Neural progenitor cell (in vitro differentiated cells): ENCODE data around the gene SPATA9. TPM values are rescaled to one million over a fixed set of nuclear protein-coding genes. Genes with fewer than 3 reads are reported as not detected.

ENCODE experiments used
- DNase-seq: peaks from one replicate; pipeline ENCODE4 v3.0.0-alpha.2; 2016; ENCODE audit warnings: low spot score
- H2AFZ ChIP-seq: fragments of 200-600 bp; sonication (generic); replicated peaks from 2 replicates; pipeline ENCODE4 v1.6.1; 2016; ENCODE audit warnings: antibody characterized with exemption
- H3F3A ChIP-seq: fragments of 200-600 bp; sonication (generic); 2 replicates; pipeline ENCODE4 v1.6.1; 2016; ENCODE audit warnings: antibody characterized with exemption, low read depth
- H3K27ac ChIP-seq: fragments of 200-600 bp; sonication (generic); 2 replicates; pipeline ENCODE4 v1.5.1; 2016; ENCODE audit warnings: mild to moderate bottlenecking
- H3K27me3 ChIP-seq: fragments of 200-600 bp; sonication (generic); 2 replicates; pipeline ENCODE4 v1.6.1; 2016; ENCODE audit warnings: mild to moderate bottlenecking, moderate library complexity
- H3K36me3 ChIP-seq: fragments of 200-600 bp; sonication (generic); 2 replicates; pipeline ENCODE4 v1.5.1; 2016
- H3K4me1 ChIP-seq: fragments of 200-600 bp; sonication (generic); 2 replicates; pipeline ENCODE4 v1.6.1; 2016; ENCODE audit warnings: mixed run types
- H3K4me2 ChIP-seq: fragments of 200-600 bp; sonication (generic); 2 replicates; pipeline ENCODE4 v1.6.1; 2016
- H3K4me3 ChIP-seq: fragments of 200-600 bp; sonication (generic); 2 replicates; pipeline ENCODE4 v1.5.1; 2016
- H3K79me2 ChIP-seq: fragments of 200-600 bp; sonication (generic); 2 replicates; pipeline ENCODE4 v1.6.1; 2016; ENCODE audit warnings: low read depth
- H3K9ac ChIP-seq: fragments of 200-600 bp; sonication (generic); 2 replicates; pipeline ENCODE4 v1.6.1; 2016
- H3K9me3 ChIP-seq: fragments of 200-600 bp; sonication (generic); 2 replicates; pipeline ENCODE4 v1.5.1; 2016; ENCODE audit warnings: low read depth
- H4K20me1 ChIP-seq: fragments of 200-600 bp; sonication (generic); 2 replicates; pipeline ENCODE4 v1.6.1; 2016; ENCODE audit warnings: low read depth
- H3K27ac Mint-ChIP-seq: 3 replicates; pipeline ENCODE4 v1.8.0; 2021; ENCODE audit warnings: mixed read lengths
- H3K27me3 Mint-ChIP-seq: 2 replicates; pipeline ENCODE4 v1.8.0; 2022; ENCODE audit warnings: low read depth, mild to moderate bottlenecking, inconsistent platforms, moderate library complexity, mixed read lengths; ENCODE audit not compliant: insufficient read depth
- H3K36me3 Mint-ChIP-seq: 3 replicates; pipeline ENCODE4 v1.8.0; 2021; ENCODE audit warnings: mixed read lengths
- H3K4me1 Mint-ChIP-seq: 3 replicates; pipeline ENCODE4 v1.8.0; 2021; ENCODE audit warnings: mixed read lengths
- H3K4me3 Mint-ChIP-seq: 3 replicates; pipeline ENCODE4 v1.8.0; 2021; ENCODE audit warnings: mild to moderate bottlenecking, moderate library complexity, mixed read lengths
- H3K9me3 Mint-ChIP-seq: 3 replicates; pipeline ENCODE4 v1.8.0; 2020; ENCODE audit warnings: mixed read lengths
- EZH2 ChIP-seq: fragments of 200-600 bp; sonication (generic); IDR thresholded peaks from 2 replicates; pipeline ENCODE4 v1.6.1; 2017; ENCODE audit warnings: antibody characterized with exemption, mild to moderate bottlenecking, moderate library complexity
- EZH2phosphoT487 ChIP-seq: fragments of 200-600 bp; sonication (generic); IDR thresholded peaks from 2 replicates; pipeline ENCODE4 v1.6.1; 2017; ENCODE audit warnings: antibody characterized with exemption
- total RNA-seq: library from RNA; depleted of rRNA; stranded (reverse); fragments of >200 nt; gene quantifications from 2 replicates; pipeline ENCODE4 v1.2.3, GENCODE V29; 2015; ENCODE audit warnings: low replicate concordance
- TF ChIP-seq, protein P1 (sequence below): fragments of 200-600 bp; sonication (generic); IDR thresholded peaks from 2 replicates; pipeline ENCODE4 v1.5.1; 2017; ENCODE audit warnings: antibody characterized with exemption, mild to moderate bottlenecking

The SPATA9 gene
- total RNA-seq, 1 donor from 2014 or later, result not detected

DNA sequence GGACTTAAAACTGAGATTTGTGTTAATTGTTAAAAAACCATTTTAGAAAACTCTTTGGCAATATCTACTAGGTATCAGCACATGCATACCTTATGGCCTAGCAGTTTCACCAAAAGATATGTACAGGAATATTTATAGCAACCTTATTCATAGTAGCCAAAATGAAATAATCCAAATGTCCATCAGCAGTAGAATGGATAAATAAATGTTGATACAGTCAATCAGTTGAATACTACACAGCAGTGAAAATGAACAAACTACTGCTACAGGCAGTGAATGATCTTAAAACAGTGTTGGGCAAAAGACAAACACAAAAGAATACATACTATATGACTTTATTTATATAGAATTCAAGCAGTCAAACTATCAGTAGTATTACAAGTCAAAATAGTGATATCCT is 19.8 kb downstream of the SPATA9 start:
- Histone ChIP-seq H2AFZ (no peak overlapping the region), H4K20me1 (no peaks in the 10 kb centered on the region)

DNA sequence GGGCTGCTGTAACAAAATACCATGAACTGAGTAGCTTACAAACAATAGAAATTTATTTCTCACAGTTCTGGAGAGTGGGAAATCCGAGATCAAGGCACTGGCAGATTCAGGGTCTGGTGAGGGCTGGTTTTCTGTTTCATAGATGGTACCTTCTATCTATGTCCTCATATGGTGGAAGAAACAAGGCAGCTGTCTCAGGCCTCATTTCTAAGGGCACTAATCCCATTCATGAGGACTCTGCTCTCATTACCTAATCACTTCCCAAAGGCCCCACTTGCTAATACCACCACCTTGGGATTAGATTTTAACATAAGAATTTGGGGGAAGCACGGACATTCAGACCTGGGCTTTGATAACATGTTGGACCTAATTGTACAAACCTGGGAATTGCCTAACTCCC is 22.7 kb downstream of the SPATA9 start:
- no peaks in the 10 kb centered on the region for H3K27me3 Mint-ChIP-seq
- H4K20me1 ChIP-seq, result no peaks in the 10 kb centered on the region
- H3F3A ChIP-seq, result no peaks in the 10 kb centered on the region
- no peak overlapping the region for H2AFZ ChIP-seq
- no peaks in the 10 kb centered on the region for H3K4me1 Mint-ChIP-seq
- H3K27ac ChIP-seq, result peak overlapping the region; percentile 1
- no peak overlapping the region for H3K4me2 ChIP-seq
- H3K4me3 ChIP-seq, result no peak overlapping the region
- H3K79me2 ChIP-seq, result no peaks in the 10 kb centered on the region
- no peak overlapping the region for H3K27ac Mint-ChIP-seq
- TF ChIP-seq EZH2, result no peak
- TF ChIP-seq, protein P1, sequence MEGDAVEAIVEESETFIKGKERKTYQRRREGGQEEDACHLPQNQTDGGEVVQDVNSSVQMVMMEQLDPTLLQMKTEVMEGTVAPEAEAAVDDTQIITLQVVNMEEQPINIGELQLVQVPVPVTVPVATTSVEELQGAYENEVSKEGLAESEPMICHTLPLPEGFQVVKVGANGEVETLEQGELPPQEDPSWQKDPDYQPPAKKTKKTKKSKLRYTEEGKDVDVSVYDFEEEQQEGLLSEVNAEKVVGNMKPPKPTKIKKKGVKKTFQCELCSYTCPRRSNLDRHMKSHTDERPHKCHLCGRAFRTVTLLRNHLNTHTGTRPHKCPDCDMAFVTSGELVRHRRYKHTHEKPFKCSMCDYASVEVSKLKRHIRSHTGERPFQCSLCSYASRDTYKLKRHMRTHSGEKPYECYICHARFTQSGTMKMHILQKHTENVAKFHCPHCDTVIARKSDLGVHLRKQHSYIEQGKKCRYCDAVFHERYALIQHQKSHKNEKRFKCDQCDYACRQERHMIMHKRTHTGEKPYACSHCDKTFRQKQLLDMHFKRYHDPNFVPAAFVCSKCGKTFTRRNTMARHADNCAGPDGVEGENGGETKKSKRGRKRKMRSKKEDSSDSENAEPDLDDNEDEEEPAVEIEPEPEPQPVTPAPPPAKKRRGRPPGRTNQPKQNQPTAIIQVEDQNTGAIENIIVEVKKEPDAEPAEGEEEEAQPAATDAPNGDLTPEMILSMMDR, result no peak
- TF ChIP-seq EZH2phosphoT487, result no peak
- H3K36me3 Mint-ChIP-seq, result no peaks in the 10 kb centered on the region
- H3K27me3 ChIP-seq, result no peaks in the 10 kb centered on the region
- H3K9ac ChIP-seq, result no peak overlapping the region
- DNase-seq, result peak; percentile 29
- H3K4me3 Mint-ChIP-seq, result no peak overlapping the region
- H3K9me3 Mint-ChIP-seq, result no peaks in the 10 kb centered on the region
- H3K9me3 ChIP-seq, result no peaks in the 10 kb centered on the region
- peaks cover 8% of the 10 kb centered on the region for H3K4me1 ChIP-seq
- H3K36me3 ChIP-seq, result no peaks in the 10 kb centered on the region

More for the DNA sequence above, 19.8 kb downstream of the SPATA9 start:
- Histone ChIP-seq H3K4me2 (no peak overlapping the region), H3K9me3 (no peaks in the 10 kb centered on the region), H3K4me1 (peaks cover 8% of the 10 kb centered on the region), H3K4me3 (no peak overlapping the region), H3K27ac (no peak overlapping the region), H3K36me3 (no peaks in the 10 kb centered on the region), H3K27me3 (no peaks in the 10 kb centered on the region), H3K79me2 (no peaks in the 10 kb centered on the region), H3F3A (no peaks in the 10 kb centered on the region), H3K9ac (no peak overlapping the region)
- no peak for TF ChIP-seq EZH2
- TF ChIP-seq, protein P1, result no peak
- no peak for TF ChIP-seq EZH2phosphoT487
- DNase-seq, result no peak
- Mint-ChIP-seq H3K36me3 (no peaks in the 10 kb centered on the region), H3K4me1 (no peaks in the 10 kb centered on the region), H3K27me3 (no peaks in the 10 kb centered on the region), H3K9me3 (no peaks in the 10 kb centered on the region), H3K27ac (no peak overlapping the region), H3K4me3 (no peak overlapping the region)

DNA sequence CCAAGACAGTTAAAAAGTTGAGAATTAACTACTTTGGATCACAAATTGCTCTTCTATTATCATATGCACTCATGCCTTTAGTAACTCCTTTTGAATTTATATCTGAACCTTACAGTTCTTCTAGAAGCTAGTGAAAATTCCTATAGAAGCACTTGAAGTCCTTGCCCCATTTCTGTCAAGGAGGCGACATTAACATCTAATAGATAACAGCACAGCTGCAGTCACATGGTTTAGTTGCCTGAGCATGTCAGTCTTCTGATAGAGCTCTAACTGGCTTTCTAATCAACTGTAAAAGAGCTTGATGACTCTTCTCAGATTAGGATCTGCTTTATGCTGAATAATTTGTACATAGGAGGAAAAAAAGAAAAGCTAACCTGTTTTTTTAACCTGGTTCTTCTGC is 27.2 kb downstream of the SPATA9 start:
- Mint-ChIP-seq H3K4me3 (no peak overlapping the region), H3K9me3 (peaks cover 2% of the 10 kb centered on the region), H3K36me3 (no peaks in the 10 kb centered on the region), H3K27me3 (peaks cover 2% of the 10 kb centered on the region), H3K4me1 (peaks cover 6% of the 10 kb centered on the region), H3K27ac (no peak overlapping the region)
- DNase-seq, result no peak
- Histone ChIP-seq H3K4me1 (peaks cover 8% of the 10 kb centered on the region), H3K4me2 (no peak overlapping the region), H3K27ac (no peak overlapping the region), H3K79me2 (no peaks in the 10 kb centered on the region), H4K20me1 (no peaks in the 10 kb centered on the region), H2AFZ (no peak overlapping the region), H3K9me3 (no peaks in the 10 kb centered on the region), H3K36me3 (no peaks in the 10 kb centered on the region), H3F3A (no peaks in the 10 kb centered on the region), H3K27me3 (no peaks in the 10 kb centered on the region), H3K9ac (no peak overlapping the region), H3K4me3 (no peak overlapping the region)
- no peak for TF ChIP-seq EZH2phosphoT487
- TF ChIP-seq EZH2, result no peak
- TF ChIP-seq, protein P1, result no peak
